ENCODE data around the gene TUBA1C.

- TF ChIP-seq, protein P1, sequence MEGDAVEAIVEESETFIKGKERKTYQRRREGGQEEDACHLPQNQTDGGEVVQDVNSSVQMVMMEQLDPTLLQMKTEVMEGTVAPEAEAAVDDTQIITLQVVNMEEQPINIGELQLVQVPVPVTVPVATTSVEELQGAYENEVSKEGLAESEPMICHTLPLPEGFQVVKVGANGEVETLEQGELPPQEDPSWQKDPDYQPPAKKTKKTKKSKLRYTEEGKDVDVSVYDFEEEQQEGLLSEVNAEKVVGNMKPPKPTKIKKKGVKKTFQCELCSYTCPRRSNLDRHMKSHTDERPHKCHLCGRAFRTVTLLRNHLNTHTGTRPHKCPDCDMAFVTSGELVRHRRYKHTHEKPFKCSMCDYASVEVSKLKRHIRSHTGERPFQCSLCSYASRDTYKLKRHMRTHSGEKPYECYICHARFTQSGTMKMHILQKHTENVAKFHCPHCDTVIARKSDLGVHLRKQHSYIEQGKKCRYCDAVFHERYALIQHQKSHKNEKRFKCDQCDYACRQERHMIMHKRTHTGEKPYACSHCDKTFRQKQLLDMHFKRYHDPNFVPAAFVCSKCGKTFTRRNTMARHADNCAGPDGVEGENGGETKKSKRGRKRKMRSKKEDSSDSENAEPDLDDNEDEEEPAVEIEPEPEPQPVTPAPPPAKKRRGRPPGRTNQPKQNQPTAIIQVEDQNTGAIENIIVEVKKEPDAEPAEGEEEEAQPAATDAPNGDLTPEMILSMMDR (conservative IDR thresholded peaks at IDR 0.05 in 1 of 2, IDR thresholded peaks at IDR 0.05 in 1 of 2; ENCODE audit: low read depth in 1 of 2, low read length in 2 of 2) = no peak
- TF ChIP-seq EZH2 (IDR thresholded peaks at IDR 0.05; ENCODE audit: low read length, missing control alignments) = no peak
Measured at GRCh38 chr12:49274396-49275069, 9.7 kb downstream of the TUBA1C start.

Measured in fibroblast of lung (primary cell).